Dedifferentiated amniotic fluid mesenchymal stem cell (primary cell): ENCODE measurements around the gene NPIPB9.
"Not testable (repeated sequence)": the region's sequence is repeated elsewhere in the genome, so short reads cannot be mapped to it uniquely, and the experiment has no call there.

ENCODE experiments used
- DNase-seq: peaks from one replicate; pipeline ENCODE4 v3.0.0-alpha.2; 2016; ENCODE audit errors: extremely low spot score

The NPIPB9 gene

DNA sequence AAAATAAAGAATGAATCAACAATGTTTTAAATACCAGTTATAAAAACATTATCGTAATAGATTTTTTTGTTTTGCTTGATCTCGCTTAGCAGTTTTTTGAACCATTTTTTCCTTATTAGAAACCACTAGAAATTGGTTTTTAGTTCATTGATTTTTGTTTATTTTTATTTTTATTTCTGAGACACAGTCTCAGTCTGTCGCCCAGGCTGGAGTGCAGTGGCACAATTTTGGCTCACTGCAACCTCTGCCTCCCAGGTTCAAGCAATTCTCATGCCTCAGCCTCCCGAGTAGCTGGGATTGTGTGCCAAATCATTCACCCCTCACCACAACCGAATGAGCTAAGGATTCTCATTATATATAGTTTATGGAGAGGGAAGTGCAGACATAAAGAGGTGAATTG, at the start of gene NPIPB9:
NPIPB9 (plus strand) TSS at position 301 of the 400 bp plus-strand sequence.
- DNase-seq, result not testable (repeated sequence)

GRCh38 chr16:28704246-28704645, 47.3 kb upstream of the NPIPB9 start:
- not testable (repeated sequence) for DNase-seq

GRCh38 chr16:28711220-28712083, 40.1 kb upstream of the NPIPB9 start, which contains the start of gene EIF3C:
Gene EIF3C, plus strand, starts transcription at chr16:28711464. Its CDS starts 223 bp downstream, at chr16:28711687.
- DNase-seq, result not testable (repeated sequence)

- not testable (repeated sequence) for DNase-seq
Measured at GRCh38 chr16:28722852-28723650, 28.5 kb upstream of the NPIPB9 start.

DNA sequence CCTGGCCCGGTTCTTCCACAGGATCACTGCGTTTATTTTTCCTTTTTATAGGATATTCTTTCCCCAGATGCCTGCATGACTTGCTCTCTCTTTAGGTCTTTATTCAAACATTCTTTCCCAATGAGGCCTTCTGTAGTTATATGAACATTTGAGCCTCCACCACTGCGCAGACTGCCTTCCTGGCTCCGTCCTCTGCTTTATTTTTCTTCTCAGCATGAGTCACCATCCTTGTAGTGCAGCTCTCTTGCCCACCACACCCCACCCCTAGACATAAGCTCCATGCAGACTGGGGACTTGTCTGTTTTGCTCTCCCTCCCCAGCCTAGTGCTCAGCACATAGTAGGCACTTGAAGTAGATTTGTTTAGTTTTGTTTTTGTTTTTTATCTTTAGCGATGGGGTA, 20.3 kb upstream of the NPIPB9 start:
- DNase-seq, result not testable (repeated sequence)

- not testable (repeated sequence) for DNase-seq
Measured at GRCh38 chr16:28732455-28733124, 19.0 kb upstream of the NPIPB9 start.

GRCh38 chr16:28739787-28740186, 11.8 kb upstream of the NPIPB9 start:
- DNase-seq, result not testable (repeated sequence)

GRCh38 chr16:28740631-28741030, 11.0 kb upstream of the NPIPB9 start:
- DNase-seq, result not testable (repeated sequence)

DNA sequence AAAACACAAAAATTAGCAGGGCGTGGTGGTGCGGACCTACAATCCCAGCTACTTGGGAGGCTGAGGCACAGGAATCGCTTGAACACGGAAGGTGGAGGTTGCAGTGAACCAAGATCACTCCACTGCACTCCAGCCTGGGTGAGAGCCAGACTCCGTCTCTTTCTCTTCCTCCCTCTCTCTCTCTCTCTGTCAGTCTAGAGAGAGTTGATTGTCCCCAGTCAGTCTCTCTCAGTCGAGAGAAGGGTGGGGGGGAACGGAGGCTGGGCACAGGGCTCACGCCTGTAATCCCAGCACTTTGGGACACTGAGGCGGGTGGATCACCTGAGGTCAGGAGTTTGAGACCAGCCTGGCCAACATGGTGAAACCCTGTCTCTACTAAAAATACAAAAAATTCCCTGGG, 10.3 kb upstream of the NPIPB9 start:
- not testable (repeated sequence) for DNase-seq

DNA sequence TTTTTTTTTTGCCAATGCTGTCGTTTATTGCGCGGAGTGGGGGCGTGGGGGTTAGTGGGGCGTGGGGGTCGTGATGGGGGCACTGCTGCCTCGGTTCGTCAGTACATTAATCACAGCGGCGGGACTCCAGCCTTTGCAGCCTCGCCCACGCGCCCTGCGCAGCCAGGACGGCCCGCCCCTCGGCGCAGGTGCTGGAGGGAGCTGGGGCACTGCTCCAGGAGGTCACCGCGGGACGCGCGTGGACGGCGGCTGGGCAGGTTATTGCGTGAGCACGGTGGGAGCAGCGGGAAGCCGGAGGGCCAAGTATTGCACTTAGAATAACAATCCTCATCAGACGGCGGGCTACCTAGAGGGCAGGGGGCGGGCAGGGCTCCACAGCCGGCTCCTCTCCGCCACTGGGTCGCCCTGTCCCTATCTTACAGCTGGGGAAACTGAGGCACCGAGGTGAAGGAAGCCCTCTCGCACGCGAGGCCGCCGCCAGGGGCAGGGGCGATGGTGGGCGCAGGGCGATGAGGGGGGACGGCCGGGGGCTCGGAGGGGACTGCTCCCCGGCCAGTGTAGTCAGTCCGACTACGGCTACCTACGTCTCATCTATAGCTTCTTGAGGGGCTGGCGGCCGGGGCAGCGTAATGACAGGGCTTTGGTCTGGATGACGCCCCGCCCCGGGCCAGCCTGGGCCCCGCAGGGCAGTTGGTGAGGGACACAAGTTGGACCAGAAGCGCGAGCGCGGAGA, 4.8 kb upstream of the NPIPB9 start:
- DNase-seq, result not testable (repeated sequence)

DNA sequence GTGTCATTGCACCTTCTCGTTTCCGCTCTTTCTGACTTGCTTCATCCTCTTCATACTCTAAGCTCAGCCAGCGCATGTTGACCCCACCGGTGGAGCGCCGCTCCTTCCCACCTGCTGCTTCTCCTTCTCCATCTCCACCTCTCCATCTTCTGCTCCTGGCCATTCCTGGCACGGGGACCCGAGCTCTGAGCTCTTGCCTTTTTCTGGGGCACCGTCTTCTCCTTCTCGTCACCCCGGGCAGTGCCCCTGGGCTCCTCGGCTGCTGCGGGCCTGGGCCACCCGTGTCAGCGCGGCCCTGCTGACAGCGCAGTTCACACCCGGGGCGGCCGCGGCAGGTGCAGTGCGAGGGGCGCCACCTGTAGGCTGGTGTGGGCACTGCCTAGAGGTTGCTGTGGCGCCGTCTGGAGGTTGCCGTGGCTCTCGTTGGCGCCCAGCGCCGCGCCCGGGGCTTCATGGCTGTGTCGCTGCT, 1.6 kb upstream of the NPIPB9 start:
- not testable (repeated sequence) for DNase-seq

- not testable (repeated sequence) for DNase-seq
Measured at GRCh38 chr16:28750469-28751067, 1.0 kb upstream of the NPIPB9 start.

DNA sequence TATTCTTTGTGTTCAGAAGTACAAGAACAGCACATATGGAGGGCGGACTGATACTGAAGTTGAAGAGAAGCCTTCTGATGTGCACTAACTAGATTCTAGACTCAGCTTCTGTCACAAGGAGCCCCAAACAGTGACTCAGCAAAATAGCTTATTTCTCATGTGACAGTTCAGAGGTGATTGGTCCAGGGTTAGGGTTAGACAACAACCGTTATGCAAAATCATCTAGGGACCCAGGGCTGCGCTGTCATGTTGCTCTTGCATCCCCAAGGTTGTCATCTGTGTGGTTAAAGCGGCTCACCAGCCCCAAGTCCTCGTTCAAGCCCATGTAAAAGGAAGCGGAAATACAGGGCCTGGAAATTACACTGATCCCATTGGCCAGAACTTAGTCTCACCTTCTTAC, 30.1 kb downstream of the NPIPB9 start:
- not testable (repeated sequence) for DNase-seq

DNA sequence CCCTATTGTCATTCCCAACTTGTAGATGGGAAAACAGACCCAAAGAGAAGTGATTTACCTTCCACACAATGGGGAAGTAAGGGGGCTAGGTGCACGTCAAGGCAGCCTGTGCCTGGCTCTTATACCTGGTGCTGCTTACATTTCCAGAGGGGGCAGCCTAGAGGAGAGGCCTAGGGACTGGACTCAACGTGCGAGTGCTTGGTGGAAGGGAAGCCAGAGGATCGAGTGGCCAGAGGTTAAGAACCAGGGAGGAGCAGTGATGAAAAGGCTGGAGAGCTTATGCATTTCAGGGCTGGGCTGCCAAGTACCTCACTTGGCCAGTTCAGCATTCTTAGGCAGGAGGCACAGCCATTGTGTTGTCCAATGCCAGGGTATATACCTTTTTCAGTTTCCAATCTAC, 30.8 kb downstream of the NPIPB9 start:
- DNase-seq, result not testable (repeated sequence)

- peak; percentile 86 for DNase-seq
Measured at GRCh38 chr16:28802235-28803019, 50.8 kb downstream of the NPIPB9 start.

GRCh38 chr16:28807445-28808120, 56.0 kb downstream of the NPIPB9 start:
- DNase-seq, result not testable (repeated sequence)

GRCh38 chr16:28820016-28820415, 68.4 kb downstream of the NPIPB9 start:
- no peak for DNase-seq

DNA sequence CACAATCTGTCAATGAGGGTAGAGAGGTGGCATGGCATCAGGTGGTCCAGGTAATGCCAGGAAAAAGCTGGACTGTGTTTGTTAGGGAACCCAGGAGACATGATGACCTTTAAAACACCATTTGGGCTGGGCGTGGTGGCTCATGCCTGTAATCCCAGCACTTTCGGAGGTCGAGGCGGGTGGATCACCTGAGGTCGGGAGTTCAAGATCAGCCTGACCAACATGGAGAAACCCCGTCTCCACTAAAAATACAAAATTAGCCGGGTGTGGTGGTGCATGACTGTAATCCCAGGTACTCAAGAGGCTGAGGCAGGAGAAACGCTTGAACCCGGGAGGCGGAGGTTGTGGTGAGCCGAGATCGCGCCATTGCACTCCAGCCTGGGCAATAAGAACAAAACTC, 69.0 kb downstream of the NPIPB9 start:
- not testable (repeated sequence) for DNase-seq

DNA sequence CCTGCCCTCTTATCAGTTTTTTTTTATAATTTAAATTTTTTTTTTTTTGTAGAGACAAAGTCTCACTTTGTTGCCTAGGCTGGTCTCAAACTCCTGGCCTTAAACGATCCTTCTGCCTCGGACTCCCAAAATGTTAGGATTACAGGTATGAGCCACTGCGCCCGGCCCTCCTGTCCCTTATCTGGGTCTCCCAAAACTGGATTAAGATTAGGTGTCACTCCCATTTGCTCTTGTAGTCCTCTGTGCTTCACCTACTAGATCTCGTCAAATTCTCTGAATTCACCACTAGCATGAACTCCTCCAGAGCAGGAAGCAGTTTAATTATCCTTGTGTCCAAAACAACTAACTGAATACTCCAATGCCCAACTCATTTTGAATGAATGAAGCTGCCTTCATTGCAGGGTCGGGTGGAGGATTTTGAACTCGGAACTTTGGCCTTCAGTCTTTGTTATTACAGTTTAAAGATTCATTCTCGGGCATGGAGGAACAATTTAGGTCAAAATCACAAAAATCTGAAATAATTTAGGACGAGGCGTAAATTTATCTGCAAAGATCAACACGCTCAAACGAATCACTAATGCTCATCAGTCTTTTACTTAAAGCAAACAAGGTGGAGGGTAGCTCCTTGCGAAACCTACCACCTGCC, 70.4 kb downstream of the NPIPB9 start:
- no peak for DNase-seq
